ENCODE results near the gene PLPPR2.
"Not testable (repeated sequence)": the region's sequence is repeated elsewhere in the genome, so short reads cannot be mapped to it uniquely, and the experiment has no call there.

Gene PLPPR2

GRCh38 chr19:11339254-11340098 lies 15.8 kb upstream of the PLPPR2 start, which contains the start of gene RAB3D:
RAB3D (minus strand) TSS chr19:11339657; CDS start chr19:11337399, 2,258 bp downstream.
- DNase-seq (ENCODE audit: low read depth in 2 of 3, low spot score in 1 of 3) = peak; percentile 74 to 84 (median 83)

DNA sequence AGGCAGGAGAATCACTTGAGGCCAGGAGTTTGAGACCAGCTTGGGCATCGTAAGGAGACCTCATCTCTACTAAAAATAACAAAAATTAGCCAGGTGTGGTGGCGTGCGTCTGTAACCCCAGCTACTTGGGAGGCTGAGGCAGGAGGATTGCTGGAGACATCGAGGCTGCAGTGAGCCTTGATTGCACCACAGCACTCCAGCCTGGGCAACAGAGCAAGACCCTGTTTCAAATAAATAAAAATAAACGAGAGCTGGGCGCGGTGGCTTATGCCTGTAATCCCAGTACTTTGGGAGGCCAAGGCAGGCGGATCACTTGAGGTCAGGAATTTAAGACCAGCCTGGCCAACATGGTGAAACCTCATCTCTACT lies 15.1 kb upstream of the PLPPR2 start:
- not testable (repeated sequence) for DNase-seq (ENCODE audit: low read depth in 2 of 3, low spot score in 1 of 3)

GRCh38 chr19:11342429-11342828 lies 12.8 kb upstream of the PLPPR2 start:
- no peak for DNase-seq (ENCODE audit: low read depth in 2 of 3, low spot score in 1 of 3)

DNA sequence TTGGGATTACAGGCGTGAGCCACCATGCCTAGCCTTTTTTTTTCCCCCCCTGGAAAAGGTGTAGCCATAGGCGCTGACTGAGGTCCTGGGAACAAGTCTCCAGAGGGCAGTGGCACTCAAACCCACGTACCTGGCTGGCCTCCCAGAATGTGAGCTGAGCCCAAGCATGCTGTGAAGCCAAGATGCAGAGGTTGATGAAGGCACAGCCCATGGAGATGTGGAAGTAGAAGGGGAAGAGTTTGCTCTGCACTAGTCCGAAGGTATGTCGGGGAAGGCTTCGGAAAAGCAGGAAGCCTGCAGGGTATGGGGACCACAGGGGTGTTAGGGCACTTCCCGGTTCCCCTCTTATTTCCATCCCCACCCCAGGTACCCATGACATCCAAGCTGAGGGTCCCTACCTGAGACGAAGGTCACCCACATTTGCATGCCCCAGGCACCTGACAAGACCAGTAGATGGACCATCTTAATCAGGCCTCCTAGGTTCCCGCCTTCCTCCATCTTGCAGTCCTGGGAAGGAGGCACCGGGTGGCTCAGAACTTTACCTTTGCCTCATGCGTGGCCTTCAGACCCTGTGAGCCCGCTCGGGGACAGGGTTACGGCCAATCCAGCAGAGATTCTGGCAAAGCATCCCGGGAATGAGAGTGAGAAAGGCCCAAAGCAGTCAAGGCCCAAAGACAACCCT lies 10.0 kb upstream of the PLPPR2 start:
- DNase-seq (ENCODE audit: low read depth in 2 of 3, low spot score in 1 of 3) = no peak

DNA sequence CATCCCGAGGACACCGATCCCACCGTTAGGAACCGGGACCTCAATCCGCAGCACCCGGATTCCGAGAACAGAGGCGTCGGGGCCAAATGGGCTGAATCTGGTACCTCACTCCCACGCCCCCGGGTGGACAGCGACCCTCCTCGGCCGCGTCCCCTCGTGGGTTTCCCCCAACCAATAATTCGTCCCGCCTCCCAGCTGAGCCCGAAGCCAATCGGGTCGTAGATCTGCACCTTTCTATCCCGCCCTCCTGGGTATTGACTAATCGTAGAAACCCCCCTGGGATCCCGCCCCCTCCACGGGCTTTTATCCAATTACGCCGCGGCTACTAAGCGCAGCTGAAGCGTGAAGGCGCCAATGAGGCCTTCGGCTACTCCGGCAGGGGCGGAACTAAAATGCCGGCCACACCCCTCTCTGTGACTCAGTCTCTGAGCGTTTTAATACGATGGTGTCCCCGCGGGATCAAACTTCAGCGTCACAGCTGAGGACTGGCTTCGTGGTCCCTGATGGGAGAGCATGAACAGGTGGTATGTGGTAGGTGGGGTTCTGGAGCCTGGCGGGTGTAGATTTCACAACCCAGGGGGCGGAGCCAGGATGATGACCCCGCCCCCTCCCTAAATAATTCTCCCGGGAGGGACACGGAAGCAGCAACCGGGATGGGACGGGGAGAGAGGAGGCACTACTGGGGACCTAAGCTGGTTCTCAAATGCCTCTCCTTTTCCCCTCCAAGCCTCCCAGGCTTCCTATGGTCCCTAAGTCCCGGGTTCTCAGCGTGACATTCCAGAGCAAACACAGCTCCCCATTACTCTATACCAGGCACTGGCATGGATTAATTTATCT lies 8.9 kb upstream of the PLPPR2 start, which contains the start of the genes CCDC159 and TMEM205:
Gene CCDC159, plus strand, starts transcription at position 416 of the 837 bp plus-strand sequence. Its CDS starts 88 bp downstream, at position 504.
Gene TMEM205, minus strand, starts transcription at position 165 of the 837 bp plus-strand sequence. CDS start 649 bp downstream, outside the sequence.
- peak; percentile 97 to 98 (median 98) for DNase-seq (ENCODE audit: low read depth in 2 of 3, low spot score in 1 of 3)

GRCh38 chr19:11347546-11348039 lies 7.6 kb upstream of the PLPPR2 start:
- DNase-seq (ENCODE audit: low read depth in 2 of 3, low spot score in 1 of 3) = no peak

DNA sequence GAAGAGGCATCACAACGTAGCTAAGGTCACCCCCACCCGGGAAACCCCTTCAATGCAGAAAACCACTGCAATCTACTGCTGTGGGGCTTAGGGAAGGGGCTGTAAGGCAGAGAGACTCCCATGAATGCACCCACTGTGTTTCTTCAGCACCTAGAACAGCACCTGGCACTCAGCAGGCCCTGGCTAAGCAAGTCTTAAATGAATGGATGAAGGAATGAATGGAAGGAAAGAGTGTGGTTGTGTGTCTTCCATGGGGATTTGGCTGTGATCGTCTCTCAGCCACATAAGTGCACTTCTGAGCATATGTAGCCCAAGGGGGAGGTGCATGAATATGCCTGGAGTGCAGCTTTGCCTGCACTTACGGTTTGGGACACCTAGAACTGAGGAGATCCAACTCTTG lies 6.1 kb upstream of the PLPPR2 start:
- DNase-seq (ENCODE audit: low read depth in 2 of 3, low spot score in 1 of 3) = no peak

- DNase-seq (ENCODE audit: low read depth in 2 of 3, low spot score in 1 of 3) = not testable (repeated sequence)
These were observed 1.1 kb upstream of the PLPPR2 start for GRCh38 chr19:11354102-11354501.

DNA sequence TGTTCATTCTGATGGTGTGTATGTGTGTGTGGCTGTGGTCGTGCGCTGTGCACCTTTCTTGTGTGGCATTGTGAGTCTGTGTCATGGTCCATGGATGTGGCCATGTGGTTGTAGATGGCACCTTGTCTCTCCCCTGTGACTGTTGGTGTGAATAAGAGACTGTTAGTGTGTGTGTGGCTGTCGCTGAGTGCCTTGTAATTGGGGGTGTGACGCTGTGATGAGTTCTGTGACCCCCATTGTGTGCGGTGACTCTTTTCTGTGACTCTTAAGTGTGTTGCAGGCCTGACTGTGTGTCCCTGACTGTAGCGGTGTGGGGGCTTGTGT lies 804 bp downstream of the PLPPR2 start:
- no peak for DNase-seq (ENCODE audit: low read depth in 2 of 3, low spot score in 1 of 3)

DNA sequence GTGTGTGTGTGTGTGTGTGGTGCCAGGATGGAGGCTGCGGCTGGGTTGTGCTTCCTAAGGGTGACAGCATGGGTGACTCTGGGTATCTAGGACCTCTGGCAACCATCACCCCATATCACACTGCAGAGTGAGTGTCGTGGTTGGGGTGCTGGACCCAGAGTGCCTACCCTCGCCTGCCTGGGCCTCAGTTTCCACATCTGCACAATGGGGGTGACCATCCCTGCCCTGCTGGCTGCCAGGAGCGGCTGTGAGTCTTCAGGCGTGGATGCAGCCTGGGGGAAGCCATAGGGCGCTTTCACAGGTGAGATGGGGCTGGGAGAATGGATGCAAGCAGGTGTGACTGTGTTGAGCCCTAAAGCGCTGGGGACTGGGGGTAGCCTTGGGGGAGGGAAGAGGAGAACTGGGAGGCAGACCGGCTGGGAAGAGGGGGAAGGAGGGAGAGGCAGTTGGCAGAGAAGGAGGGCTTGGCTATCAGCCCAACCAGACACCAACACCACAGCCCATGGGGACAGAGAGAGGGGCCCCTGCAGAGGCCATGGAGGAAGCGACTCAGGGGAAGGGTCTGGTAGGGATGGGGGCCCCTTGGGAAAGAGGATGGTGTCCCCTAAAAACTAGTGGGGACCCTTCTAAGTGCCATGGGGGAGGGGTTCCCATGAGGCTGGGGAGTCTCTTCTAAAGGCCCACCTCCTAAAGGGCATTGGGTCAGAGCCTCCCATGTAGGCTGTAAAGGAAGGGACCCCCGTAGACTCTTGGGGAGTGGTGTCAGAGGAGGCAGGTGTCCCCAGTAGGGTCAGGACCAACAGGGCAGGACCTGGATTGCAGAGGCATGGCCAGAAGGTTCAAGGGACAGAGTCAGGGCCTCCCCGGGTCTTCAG lies 1.7 kb downstream of the PLPPR2 start:
- DNase-seq (ENCODE audit: low read depth in 2 of 3, low spot score in 1 of 3) = no peak

GRCh38 chr19:11359421-11359820 lies 4.2 kb downstream of the PLPPR2 start:
- no peak for DNase-seq (ENCODE audit: low read depth in 2 of 3, low spot score in 1 of 3)

GRCh38 chr19:11361037-11361770 lies 6.0 kb downstream of the PLPPR2 start:
- no peak for DNase-seq (ENCODE audit: low read depth in 2 of 3, low spot score in 1 of 3)

- no peak for DNase-seq (ENCODE audit: low read depth in 2 of 3, low spot score in 1 of 3)
These were observed 6.8 kb downstream of the PLPPR2 start for GRCh38 chr19:11361771-11362731.

DNA sequence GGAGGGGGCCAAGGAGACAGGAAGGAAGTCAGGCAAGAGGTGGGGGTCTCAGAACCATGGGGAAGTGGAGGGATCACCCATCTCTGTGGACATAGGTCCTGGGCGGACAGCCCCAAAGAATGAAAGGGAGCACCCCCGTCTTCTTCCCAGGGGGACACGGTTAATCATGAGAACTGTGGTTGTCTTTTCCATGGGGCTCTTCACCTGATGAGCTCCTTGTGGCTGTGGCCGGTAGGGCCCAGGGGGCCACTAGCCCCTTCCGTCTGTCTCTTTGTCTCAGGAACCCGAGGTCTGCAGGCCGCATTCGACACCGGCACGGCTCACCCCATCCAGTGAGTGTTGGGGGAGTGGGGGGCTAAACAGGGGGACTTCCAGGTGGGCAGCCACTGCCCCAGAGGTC lies 8.6 kb downstream of the PLPPR2 start:
- DNase-seq (ENCODE audit: low read depth in 2 of 3, low spot score in 1 of 3) = no peak

GRCh38 chr19:11364296-11364904 lies 9.2 kb downstream of the PLPPR2 start:
- no peak for DNase-seq (ENCODE audit: low read depth in 2 of 3, low spot score in 1 of 3)

DNA sequence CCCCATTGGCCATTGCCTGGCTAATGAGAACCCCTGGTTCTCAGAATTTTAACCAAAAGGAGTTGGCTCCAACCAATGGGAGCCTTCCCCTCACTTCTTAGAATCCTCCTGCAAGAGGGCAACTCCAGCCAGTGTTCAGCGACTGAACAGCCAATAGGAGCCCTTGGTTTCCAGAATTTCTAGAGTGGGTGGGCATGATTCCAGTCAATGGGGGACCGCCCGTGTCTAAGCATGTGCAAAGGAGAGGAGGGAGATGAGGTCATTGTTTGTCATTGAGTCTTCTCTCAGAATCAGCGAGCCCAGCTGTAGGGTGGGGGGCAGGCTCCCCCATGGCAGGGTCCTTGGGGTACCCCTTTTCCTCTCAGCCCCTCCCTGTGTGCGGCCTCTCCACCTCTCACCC lies 9.7 kb downstream of the PLPPR2 start:
- no peak for DNase-seq (ENCODE audit: low read depth in 2 of 3, low spot score in 1 of 3)

DNA sequence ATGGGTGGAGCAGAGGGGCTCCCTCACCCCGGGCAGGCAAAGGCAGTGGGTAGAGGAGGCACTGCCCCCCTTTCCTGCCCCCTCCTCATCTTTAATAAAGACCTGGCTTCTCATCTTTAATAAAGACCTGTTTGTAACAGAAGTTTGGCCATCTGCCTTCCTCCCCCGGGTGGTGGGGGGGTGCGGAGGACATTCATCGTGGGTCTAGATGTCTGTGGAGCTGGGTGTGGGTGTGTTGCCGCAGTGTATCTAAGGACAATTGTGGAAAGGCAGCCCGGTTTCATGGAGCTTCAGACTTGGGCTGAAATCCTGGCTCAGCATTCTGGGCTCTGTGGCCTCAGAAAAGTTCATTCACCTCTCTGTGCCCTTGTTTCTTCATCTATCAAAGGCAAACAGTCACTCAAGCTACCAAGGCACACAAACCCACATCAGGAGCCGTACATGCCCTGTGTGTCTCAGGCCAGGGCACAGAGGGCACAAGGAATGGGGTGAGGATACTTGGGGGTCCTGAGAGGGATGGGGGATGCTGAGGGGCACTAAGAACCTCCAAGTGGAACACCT lies 10.4 kb downstream of the PLPPR2 start:
- no peak for DNase-seq (ENCODE audit: low read depth in 2 of 3, low spot score in 1 of 3)

DNA sequence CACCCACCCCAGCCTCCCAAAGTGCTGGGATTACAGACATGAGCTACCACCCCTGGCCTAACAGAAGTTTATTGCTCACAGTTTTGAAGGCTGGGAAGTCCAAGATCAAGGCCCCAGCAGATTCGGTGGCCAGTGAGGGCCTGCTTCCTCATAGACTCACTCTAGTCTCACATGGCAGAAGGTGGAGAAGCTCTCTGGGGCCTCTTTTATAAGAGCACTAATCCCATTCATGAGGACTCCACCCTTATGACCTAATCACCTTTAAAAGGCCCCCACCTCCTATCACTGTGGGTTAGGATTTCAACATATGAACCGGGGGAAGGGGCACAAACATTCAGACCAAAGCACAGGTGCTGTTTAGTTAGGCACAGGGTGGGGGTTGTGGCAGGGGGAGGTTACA lies 12.3 kb downstream of the PLPPR2 start:
- DNase-seq (ENCODE audit: low read depth in 2 of 3, low spot score in 1 of 3) = no peak
